Measurements from ENCODE around the gene CYP4F3.

The CYP4F3 gene

GRCh38 chr19:15628236-15629002 lies 12.3 kb upstream of the CYP4F3 start:
- TF ChIP-seq ZBTB7A (IDR thresholded peaks at IDR 0.05; ENCODE audit: low read depth) = no peak
- no peak for TF ChIP-seq TEAD4 (IDR thresholded peaks at IDR 0.05)
- no peak for TF ChIP-seq TCF12 (IDR thresholded peaks at IDR 0.05; ENCODE audit: low read depth)
- TF ChIP-seq MAX (IDR thresholded peaks at IDR 0.05) = no peak
- TF ChIP-seq YY1 (IDR thresholded peaks at IDR 0.05; ENCODE audit: low read depth) = no peak
- TF ChIP-seq RAD21 (IDR thresholded peaks at IDR 0.05; ENCODE audit: low read depth) = no peak
- no peak for TF ChIP-seq CREB1 (IDR thresholded peaks at IDR 0.05; ENCODE audit: low read depth)
- TF ChIP-seq EP300 (IDR thresholded peaks at IDR 0.05; ENCODE audit: borderline replicate concordance) = no peak
- no peak for TF ChIP-seq TAF1 (IDR thresholded peaks at IDR 0.05; ENCODE audit: low read depth)
- TF ChIP-seq EGR1 (IDR thresholded peaks at IDR 0.05) = no peak
- TF ChIP-seq FOXM1 (IDR thresholded peaks at IDR 0.05; ENCODE audit: borderline replicate concordance, low read depth) = no peak
- TF ChIP-seq USF1 (IDR thresholded peaks at IDR 0.05) = no peak
- no peak for TF ChIP-seq REST (IDR thresholded peaks at IDR 0.05; ENCODE audit: low read depth)
- no peak for TF ChIP-seq NFIC (IDR thresholded peaks at IDR 0.05)
- TF ChIP-seq CEBPB (IDR thresholded peaks at IDR 0.05) = no peak

- no peak for TF ChIP-seq CEBPB (IDR thresholded peaks at IDR 0.05)
- no peak for TF ChIP-seq TEAD4 (IDR thresholded peaks at IDR 0.05)
- 0 out of 2 replicates have a peak, but pooled peaks have one; percentile 32 for TF ChIP-seq ZBTB7A (IDR thresholded peaks at IDR 0.05; ENCODE audit: low read depth)
- peak; percentile 86 for TF ChIP-seq RAD21 (IDR thresholded peaks at IDR 0.05; ENCODE audit: low read depth)
- no peak for TF ChIP-seq YY1 (IDR thresholded peaks at IDR 0.05; ENCODE audit: low read depth)
These were observed 11.5 kb upstream of the CYP4F3 start for GRCh38 chr19:15629003-15629880.

- TF ChIP-seq TEAD4 (IDR thresholded peaks at IDR 0.05) = no peak
- TF ChIP-seq REST (IDR thresholded peaks at IDR 0.05; ENCODE audit: low read depth) = peak; percentile 81
- peak; percentile 52 for TF ChIP-seq RAD21 (IDR thresholded peaks at IDR 0.05; ENCODE audit: low read depth)
These were observed 8.9 kb upstream of the CYP4F3 start for GRCh38 chr19:15631817-15632216.

GRCh38 chr19:15633082-15633835 lies 7.4 kb upstream of the CYP4F3 start:
- TF ChIP-seq EGR1 (IDR thresholded peaks at IDR 0.05) (no peak), TAF1 (IDR thresholded peaks at IDR 0.05; ENCODE audit: low read depth) (no peak), NFIC (IDR thresholded peaks at IDR 0.05) (no peak)

GRCh38 chr19:15634105-15634504 lies 6.6 kb upstream of the CYP4F3 start:
- TF ChIP-seq TAF1 (IDR thresholded peaks at IDR 0.05; ENCODE audit: low read depth) = no peak

- TF ChIP-seq EGR1 (IDR thresholded peaks at IDR 0.05) (no peak), TAF1 (IDR thresholded peaks at IDR 0.05; ENCODE audit: low read depth) (no peak), TCF12 (IDR thresholded peaks at IDR 0.05; ENCODE audit: low read depth) (no peak), MAX (IDR thresholded peaks at IDR 0.05) (no peak), REST (IDR thresholded peaks at IDR 0.05; ENCODE audit: low read depth) (no peak), FOXM1 (IDR thresholded peaks at IDR 0.05; ENCODE audit: borderline replicate concordance, low read depth) (no peak), RAD21 (IDR thresholded peaks at IDR 0.05; ENCODE audit: low read depth) (no peak), ZBTB7A (IDR thresholded peaks at IDR 0.05; ENCODE audit: low read depth) (no peak)
These were observed 5.5 kb upstream of the CYP4F3 start for GRCh38 chr19:15635016-15635805.

Measured in Ishikawa (cell line).